Smooth muscle cell of the brain vasculature (primary cell): ENCODE results near the gene ATCAY.
A peak's percentile ranks its signal among the peaks of the same experiment; 100 is the strongest.
"Not testable (repeated sequence)": the region's sequence is repeated elsewhere in the genome, so short reads cannot be mapped to it uniquely, and the experiment has no call there.

ENCODE experiments used
- DNase-seq: peaks from one replicate; pipeline ENCODE4 v3.0.0-alpha.2; 2012; ENCODE audit warnings: low read depth, low spot score

Gene ATCAY

GRCh38 chr19:3947316-3947933, 66.9 kb downstream of the ATCAY start:
- not testable (repeated sequence) for DNase-seq

- no peak for DNase-seq
Observed at GRCh38 chr19:3949294-3949693, 68.8 kb downstream of the ATCAY start.

DNA sequence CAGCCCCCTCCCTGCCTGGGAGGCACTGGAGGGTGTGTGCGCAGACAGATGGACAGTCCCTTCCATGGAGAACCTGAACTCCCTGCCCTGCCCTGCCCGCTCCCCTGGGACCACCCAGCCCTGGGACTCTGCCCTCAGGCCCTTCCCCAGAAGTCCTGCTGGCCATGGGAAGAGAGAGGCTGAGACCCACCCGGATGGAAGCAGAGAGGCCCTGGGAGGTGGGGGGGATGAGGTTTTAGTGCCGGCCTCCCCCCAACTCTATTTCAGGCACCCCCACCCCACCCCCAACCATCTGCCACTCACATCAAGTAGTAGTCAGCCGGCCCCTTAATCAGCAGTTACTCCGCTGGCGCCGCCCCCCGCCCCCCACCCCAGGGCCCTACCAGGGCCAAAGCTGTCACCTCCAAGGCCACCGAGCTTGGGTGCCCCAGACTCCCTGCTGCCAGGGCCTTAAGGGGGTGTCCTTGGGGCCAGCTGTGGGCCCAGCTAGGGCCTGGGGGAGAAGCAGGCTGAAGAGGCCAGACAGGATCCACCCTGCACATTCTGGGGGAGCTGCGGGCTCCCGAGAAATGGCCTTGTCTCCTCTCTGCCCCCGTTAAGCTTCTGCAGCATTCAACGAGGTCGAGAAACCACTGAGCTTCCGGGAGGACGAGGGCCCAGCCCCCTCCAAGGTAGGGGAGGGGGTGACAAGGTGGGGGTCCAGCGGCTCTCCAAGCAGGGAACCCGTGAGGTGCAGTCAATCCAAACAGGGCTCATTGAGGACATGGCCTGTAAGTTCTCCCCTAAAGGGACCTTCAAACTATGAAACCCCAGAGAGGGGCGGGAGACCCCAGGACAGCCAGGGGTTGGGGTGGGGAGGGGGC, 69.7 kb downstream of the ATCAY start:
- DNase-seq: no peak

GRCh38 chr19:3950871-3951861, 70.7 kb downstream of the ATCAY start:
- DNase-seq: no peak

DNA sequence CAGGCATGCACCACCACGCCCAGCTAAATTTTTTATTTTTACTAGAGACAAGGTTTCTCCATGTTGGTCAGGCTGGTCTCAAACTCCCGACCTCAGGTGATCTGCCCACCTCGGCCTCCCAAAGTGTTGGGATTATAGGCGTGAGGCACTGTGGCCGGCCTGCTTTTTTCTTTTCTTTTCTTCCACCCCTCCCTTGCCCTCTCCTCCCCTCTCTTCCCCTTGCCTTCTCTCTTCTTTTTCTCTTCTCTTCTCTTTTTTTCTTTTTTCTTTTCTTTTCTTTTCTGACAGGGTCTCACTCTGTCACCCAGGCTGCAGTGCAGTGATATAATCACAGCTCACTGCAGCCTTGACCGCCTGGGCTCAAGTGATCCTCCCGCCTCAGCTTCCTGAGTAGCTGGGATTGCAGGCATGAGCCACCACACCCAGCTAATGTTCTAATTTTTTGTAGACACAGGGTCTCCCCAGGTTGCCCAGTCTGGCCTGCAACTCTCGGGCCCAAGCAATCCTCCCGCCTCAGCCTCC, 72.3 kb downstream of the ATCAY start:
- not testable (repeated sequence) for DNase-seq

DNA sequence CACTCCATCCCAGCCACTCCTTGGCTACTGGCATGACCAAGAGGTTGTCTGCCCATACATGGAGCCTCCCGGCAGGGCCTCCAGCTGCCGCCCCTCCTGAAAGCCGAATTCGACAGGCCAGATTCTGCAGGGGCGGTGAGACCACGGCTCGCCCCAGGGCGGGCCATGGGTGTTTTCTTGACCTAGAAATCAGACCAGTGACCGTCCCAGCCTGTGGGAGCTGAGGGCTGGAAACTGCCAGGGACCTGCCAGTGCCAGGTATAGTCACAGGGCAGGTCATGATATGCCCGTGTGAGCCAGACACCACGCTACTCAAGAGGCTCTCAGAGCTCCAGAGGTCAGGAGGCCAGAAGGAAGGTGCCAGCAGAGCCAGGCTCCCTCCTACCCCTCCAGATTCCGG, 73.6 kb downstream of the ATCAY start:
- DNase-seq: no peak

DNA sequence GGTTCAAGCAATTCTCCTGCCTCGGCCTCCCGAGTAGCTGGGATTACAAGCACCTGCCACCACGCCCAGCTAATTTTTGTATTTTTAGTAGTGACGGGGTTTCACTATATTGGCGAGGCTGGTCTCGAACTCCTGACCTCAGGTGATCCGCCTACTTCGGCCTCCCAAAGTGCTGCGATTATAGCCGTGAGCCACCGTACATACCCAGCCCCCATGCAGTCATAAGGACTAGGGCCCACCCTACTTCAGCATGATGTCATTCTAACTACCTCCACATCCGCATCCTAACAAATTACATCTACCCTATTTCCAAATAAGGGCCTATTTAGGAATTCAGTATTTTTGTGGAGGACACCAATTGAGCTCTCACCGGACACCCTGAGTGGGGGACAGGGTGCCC, 74.8 kb downstream of the ATCAY start:
- not testable (repeated sequence) for DNase-seq

GRCh38 chr19:3955688-3956087, 75.2 kb downstream of the ATCAY start:
- no peak for DNase-seq

DNA sequence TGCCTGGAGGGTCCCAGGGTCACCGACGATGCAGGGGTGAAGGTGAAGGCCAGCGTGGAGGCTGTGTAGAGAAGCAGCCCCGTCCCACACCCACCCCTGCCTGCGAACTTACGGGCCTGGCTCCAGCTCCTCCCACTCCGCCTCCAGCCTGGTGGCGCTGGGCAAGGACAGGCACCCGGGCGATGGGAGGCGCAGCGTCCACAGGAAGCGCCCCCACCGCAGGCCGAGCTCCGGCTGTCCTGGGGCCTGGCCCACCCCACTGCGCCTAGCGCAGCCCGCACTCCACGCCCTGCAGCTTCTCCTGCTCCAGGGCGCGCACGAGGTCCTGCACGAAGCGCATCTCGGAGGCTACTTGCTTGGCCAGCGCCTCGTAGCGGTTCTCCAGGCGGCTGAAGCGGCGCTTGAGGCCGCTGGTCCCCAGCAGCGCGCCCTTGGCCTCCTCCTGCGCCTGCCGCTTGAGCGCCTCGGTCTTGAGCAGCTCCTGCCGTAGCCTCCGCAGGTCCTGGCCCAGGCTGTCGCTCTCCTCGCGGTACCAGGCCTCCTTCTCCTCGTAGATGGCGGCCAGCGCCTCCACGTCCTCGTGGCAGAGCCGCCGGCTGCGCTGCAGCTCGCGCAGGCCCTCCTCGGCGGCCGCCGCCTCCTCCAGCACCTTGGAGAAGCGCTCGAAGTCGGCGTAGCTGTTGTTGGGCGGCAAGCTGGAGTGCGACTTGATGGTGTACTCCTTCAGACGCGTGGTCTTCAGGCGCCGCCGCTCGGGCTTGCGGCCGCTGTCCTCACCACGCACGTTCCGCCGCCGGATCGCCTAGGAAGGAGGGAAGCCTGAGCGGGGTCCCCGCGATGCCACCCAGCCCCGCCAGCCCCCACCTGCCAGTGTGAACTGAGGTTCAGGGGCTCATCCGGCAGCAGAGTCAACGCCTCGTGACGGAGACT, 78.6 kb downstream of the ATCAY start:
- DNase-seq: no peak

GRCh38 chr19:3959766-3960131, 79.3 kb downstream of the ATCAY start:
- no peak for DNase-seq

GRCh38 chr19:3961007-3961406, 80.5 kb downstream of the ATCAY start:
- DNase-seq: no peak

- DNase-seq: no peak
Observed at GRCh38 chr19:3963458-3964255, 83.2 kb downstream of the ATCAY start.

- no peak for DNase-seq
Observed at GRCh38 chr19:3964256-3965194, 84.0 kb downstream of the ATCAY start.

DNA sequence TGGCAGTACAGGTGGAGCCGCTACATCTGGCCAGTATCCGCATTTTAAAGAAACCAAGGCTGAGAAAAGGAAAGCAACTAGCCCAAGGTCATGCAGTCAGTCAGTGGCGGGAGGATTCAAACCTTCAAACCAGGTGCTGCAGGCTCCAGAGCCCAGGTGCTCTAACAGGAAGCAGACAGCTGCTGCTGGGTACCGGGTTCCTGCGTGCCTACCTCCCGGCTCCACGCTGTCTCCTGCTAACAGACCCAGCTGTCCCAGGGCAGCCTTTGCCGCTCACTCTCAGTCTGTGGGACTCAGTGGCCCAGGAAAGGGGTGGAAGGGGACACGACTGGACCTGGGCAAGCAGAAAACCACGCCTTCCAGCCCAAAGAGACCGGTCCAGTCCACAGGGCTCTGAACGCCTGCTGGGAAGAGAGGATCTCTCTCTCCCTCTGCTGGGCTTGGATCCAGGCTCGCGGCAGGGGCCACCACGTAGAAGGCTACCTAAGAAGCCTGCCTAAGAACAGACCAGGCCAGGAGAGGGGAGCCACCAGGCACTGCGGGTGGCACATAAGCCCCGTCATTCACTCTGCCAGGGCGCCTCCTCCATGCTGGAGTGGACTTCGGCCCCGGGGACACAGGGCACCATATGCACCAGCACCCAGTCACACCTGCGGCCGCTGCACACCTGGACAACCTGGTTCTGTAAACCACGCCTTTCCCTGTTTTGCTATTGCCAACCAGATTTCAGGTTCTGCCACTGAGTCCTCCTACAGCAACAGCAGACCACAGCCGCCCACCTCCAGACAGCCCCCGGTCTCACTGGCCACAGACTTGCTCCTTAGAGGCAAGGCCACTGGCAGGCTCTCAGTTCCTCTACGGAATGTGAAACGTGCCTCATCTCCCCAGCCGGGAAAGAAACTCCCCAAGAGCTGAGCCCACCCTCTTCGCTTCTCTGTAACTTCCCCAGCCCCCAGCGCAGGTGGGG, 85.8 kb downstream of the ATCAY start:
- DNase-seq: no peak

DNA sequence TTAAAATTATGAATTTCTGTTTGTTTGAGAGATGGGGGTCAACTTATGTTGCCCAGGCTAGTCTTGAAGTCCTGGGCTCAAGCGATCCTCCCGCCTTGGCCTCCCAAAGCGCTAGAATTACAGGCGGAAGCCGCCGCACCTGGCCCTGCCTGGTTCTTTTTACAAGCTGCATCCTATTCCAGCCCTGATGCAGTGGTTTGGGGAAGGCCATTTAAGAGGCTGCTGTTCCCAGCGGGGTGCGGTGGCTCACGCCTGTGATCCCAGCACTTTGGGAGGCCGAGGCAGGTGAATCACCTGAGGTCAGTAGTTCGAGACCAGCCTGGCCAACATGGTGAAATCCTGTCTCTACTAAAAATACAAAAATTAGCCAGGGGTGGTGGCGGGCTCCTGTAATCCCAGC, 87.5 kb downstream of the ATCAY start:
- not testable (repeated sequence) for DNase-seq

DNA sequence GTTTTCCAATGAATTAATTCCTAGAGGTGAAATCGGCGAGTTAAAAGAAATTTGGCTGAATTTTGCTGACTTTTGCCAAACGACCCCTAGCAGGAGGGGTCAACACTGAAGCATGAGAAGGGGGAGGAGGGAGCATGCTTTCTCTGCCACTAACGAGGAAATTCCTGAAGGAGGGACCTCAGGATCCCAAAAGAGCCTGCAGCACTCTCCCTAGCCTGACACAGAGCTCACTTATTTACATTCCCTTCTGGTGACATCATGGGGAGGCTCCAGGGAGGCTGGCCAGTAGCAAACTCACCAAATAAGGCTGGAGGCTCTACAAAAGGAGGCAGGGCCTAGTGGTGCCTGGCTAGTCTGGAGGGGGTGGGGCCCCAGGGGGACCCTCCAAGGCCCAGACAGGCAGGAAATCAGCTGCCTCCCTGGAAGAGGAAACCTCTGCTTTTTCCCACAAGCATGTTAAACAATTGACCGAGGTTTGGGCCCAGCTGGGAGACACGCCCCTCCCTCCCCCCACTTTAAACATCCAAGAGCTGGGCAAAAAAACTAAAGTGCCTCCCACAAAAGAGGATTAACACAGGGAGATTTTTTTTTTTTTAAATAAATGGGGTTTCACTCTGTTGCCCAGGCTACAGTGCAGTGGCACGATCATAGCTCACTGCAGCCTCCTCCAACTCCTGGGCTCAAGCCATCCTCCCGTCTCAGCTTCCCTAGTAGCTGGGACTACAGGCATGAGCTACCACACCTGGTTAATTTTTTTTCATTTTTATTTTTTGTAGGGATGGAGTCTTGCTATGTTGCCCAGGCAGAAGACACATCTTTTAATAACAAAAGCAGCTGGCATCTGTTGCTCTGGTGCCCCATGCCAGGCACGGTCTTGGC, 88.3 kb downstream of the ATCAY start:
- peak; percentile 94 for DNase-seq
